Activated naive CD4-positive, alpha-beta T cell treated with anti-CD3 and anti-CD28 coated beads, Interleukin-2, amount 10 ng/mL, durations not matched to agents 7 days and 5 days (primary cell): ENCODE data around the gene TRMT6.

Experiments
- CTCF ChIA-PET: fragments of 350-600 bp; sonication (Branson Sonifier 250); formaldehyde crosslinking; loops from one replicate; lab custom pipeline; 2021; ENCODE audit warnings: antibody characterized with exemption; lab: Charles Lee
- DNase-seq: peaks from one replicate; pipeline ENCODE4 v3.0.0-alpha.2; 2020
- H3K27ac Mint-ChIP-seq: one replicate; pipeline ENCODE4 v1.8.0; 2021; ENCODE audit warnings: mild to moderate bottlenecking, moderate library complexity, mixed read lengths
- H3K27me3 Mint-ChIP-seq: one replicate; pipeline ENCODE4 v1.8.0; 2021; ENCODE audit warnings: mild to moderate bottlenecking, mixed read lengths
- H3K36me3 Mint-ChIP-seq: one replicate; pipeline ENCODE4 v1.8.0; 2021; ENCODE audit warnings: mixed read lengths
- H3K4me1 Mint-ChIP-seq: one replicate; pipeline ENCODE4 v1.8.0; 2021; ENCODE audit warnings: mixed read lengths
- H3K4me3 Mint-ChIP-seq: one replicate; pipeline ENCODE4 v1.8.0; 2021; ENCODE audit warnings: mild to moderate bottlenecking, moderate library complexity, mixed read lengths
- H3K9me3 Mint-ChIP-seq: one replicate; pipeline ENCODE4 v1.8.0; 2021; ENCODE audit warnings: mixed read lengths

TRMT6 gene

DNA sequence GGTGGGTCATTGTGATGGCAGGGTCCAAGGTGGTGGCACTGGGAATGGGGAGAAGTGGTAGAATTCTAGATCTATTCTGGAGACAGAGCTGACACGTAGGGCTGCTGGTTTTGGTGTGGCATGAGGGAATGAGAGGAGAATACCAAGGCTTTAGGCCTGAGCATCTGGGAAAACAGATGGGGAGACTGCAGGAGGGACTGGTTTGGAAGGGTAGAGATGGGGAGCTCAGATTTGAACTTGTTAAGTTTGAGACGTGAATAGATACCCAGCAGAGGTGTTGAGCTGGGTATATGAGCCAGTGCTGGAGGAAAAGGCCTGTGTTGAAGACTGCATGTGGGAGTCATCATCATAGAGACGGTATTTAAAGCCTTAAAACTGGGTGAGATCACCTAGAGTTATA is 17.5 kb downstream of the TRMT6 start:
- Mint-ChIP-seq H3K4me1 (no peaks in the 10 kb centered on the region), H3K4me3 (no peak overlapping the region), H3K27ac (no peak overlapping the region), H3K36me3 (no peaks in the 10 kb centered on the region), H3K9me3 (no peaks in the 10 kb centered on the region), H3K27me3 (peaks cover 7% of the 10 kb centered on the region)
- CTCF ChIA-PET, result interaction anchor here (1.5 to 3.4 kb wide), 3 partner anchors 14 to 404 kb away, joined by 6 to 19 read pairs (median 9); no protein-coding TSS in a partner anchor
- DNase-seq, result no peak

DNA sequence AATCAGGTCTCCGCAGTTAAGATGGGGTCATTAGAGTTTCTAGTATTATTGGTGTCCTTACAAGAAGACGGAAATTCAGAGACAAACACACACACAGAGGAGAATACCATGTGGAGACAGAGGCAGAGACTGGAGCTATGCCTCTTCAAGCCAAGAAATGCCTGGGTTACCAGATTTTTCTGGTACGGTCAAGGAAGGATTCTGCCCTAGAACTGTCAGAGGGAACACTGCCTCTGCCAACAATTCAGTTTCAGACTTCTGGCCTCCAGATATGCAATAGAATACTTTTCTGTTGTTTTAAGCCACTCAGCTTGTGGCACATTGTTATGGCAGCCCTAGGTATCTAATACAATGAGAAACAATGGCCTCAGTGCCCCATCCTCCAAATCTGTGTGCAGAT is 18.9 kb downstream of the TRMT6 start:
- Mint-ChIP-seq H3K27ac (no peak overlapping the region), H3K36me3 (no peaks in the 10 kb centered on the region), H3K9me3 (no peaks in the 10 kb centered on the region), H3K4me3 (no peak overlapping the region), H3K4me1 (no peaks in the 10 kb centered on the region), H3K27me3 (peaks cover 7% of the 10 kb centered on the region)
- CTCF ChIA-PET, result interaction anchor here (0.7 to 3.4 kb wide), 3 partner anchors 143 to 402 kb away, joined by 3 to 19 read pairs (median 9); no protein-coding TSS in a partner anchor
- no peak for DNase-seq

GRCh38 chr20:5928836-5929715 is 21.3 kb downstream of the TRMT6 start:
- CTCF ChIA-PET, result interaction anchor here (0.7 to 1.6 kb wide), 2 partner anchors 10 to 140 kb away, joined by 3 to 4 read pairs; no protein-coding TSS in a partner anchor
- Mint-ChIP-seq H3K4me1 (no peaks in the 10 kb centered on the region), H3K36me3 (no peaks in the 10 kb centered on the region), H3K4me3 (no peak overlapping the region), H3K9me3 (no peaks in the 10 kb centered on the region), H3K27ac (no peak overlapping the region), H3K27me3 (peaks cover 13% of the 10 kb centered on the region)
- DNase-seq, result no peak

GRCh38 chr20:5927749-5928462 is 22.4 kb downstream of the TRMT6 start:
- Mint-ChIP-seq H3K4me1 (no peaks in the 10 kb centered on the region), H3K9me3 (no peaks in the 10 kb centered on the region), H3K27ac (no peak overlapping the region), H3K4me3 (no peak overlapping the region), H3K27me3 (peaks cover 24% of the 10 kb centered on the region), H3K36me3 (no peaks in the 10 kb centered on the region)
- CTCF ChIA-PET, result interaction anchor here (1.6 kb wide), 1 partner anchor 9 kb away, joined by 4 read pairs; no protein-coding TSS in a partner anchor
- DNase-seq, result no peak

DNA sequence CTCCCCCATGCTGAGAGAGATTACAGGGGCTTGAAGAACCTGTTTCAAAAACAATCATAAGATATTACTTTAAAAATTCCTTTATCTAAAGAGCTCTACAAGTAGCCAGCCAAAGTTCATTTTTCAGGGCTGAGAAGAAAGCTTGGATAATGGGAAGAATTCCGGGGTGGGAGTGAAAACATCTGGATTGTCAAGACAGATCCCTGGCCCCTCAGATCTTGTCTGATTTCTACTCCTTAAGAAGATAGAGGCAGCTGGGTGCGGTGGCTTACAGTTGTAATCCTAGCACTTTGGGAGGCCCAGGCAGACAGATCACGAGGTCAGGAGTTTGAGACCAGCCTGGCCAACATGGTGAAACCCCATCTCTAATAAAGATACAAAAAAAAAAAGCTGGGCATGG is 24.8 kb downstream of the TRMT6 start:
- no peak for DNase-seq
- Mint-ChIP-seq H3K4me3 (no peak overlapping the region), H3K27ac (no peak overlapping the region), H3K9me3 (no peaks in the 10 kb centered on the region), H3K36me3 (no peaks in the 10 kb centered on the region), H3K27me3 (peaks cover 31% of the 10 kb centered on the region), H3K4me1 (no peaks in the 10 kb centered on the region)
- CTCF ChIA-PET, result no interaction called here

- CTCF ChIA-PET, result no interaction called here
- Mint-ChIP-seq H3K4me1 (peaks cover 16% of the 10 kb centered on the region), H3K4me3 (no peak overlapping the region), H3K9me3 (no peaks in the 10 kb centered on the region), H3K36me3 (no peaks in the 10 kb centered on the region), H3K27ac (no peak overlapping the region), H3K27me3 (peaks cover 24% of the 10 kb centered on the region)
- no peak for DNase-seq
These were observed 26.8 kb downstream of the TRMT6 start for GRCh38 chr20:5923493-5923892.

DNA sequence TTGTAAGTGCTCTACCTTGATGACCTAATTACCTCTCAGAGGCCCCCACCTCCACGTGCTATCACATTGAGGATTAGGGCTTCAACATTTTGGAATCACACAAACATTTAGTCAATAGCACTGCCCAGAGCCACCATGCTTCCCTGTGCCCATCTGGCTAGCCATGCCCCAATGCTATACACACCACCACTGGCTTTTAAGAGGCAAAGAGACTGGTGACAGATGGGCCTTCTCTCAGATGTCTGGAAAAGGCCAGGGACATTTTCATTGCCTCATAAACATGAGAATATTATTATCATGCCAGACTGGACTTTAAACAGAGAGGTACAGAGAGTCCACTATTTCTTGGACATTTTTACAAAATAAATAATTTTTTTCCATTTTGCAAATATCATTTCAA is 29.8 kb downstream of the TRMT6 start:
- Mint-ChIP-seq H3K27ac (no peak overlapping the region), H3K9me3 (no peaks in the 10 kb centered on the region)
- CTCF ChIA-PET, result no interaction called here

DNA sequence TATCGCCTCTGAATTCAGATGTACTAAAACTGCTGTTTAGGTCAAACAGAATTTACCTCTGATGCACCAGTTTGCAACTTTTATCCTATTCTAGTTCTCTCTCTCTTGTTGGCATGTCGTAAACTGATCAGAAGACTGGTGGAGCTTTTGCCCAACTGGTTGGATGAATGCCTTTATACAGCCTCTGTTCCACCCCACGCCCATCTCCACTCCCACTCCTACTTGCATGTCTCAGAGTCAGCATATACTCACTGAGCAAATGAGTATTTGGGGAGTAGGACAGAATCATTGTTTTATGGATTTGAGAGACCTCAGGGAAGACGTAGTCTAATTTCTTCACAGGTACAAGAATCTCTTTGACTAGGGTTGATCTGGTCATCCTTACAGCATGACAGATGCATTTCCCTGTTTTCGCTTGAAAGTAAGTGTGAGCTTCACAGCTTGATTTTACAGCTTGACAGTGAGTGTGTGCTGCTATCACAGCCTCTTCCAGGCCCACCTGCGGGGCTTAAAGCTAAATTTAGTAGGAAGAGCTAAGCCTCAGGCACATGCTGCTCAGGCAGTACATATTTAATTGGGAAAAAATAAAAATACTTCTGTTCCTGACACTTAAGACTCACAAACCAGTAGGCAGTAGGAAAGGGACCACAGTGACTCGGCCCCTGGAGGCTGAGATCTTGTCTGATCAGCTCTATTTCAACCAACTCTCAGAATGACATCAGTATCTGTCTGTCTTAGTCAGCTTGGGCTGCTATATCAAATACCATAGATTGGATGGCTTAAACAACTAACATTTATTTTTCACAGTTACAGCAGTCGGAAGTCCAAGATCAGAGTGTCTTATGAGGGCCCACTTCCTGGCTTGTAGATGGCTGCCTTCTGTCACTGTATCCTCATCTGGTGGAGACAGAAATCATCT is 30.4 kb downstream of the TRMT6 start:
- Mint-ChIP-seq H3K27ac (no peak overlapping the region), H3K4me1 (peaks cover 16% of the 10 kb centered on the region), H3K36me3 (no peaks in the 10 kb centered on the region), H3K9me3 (no peaks in the 10 kb centered on the region), H3K27me3 (peaks cover 25% of the 10 kb centered on the region), H3K4me3 (no peak overlapping the region)
- CTCF ChIA-PET, result interaction anchor here (0.5 to 1.6 kb wide), 3 partner anchors 9 to 172 kb away, joined by 3 to 6 read pairs (median 4); no protein-coding TSS in a partner anchor
- DNase-seq, result no peak

More for the DNA sequence above, 29.8 kb downstream of the TRMT6 start:
- Mint-ChIP-seq H3K36me3 (no peaks in the 10 kb centered on the region), H3K4me1 (peaks cover 16% of the 10 kb centered on the region), H3K27me3 (peaks cover 25% of the 10 kb centered on the region), H3K4me3 (no peak overlapping the region)
- DNase-seq, result no peak

GRCh38 chr20:5918856-5919625 is 31.3 kb downstream of the TRMT6 start:
- Mint-ChIP-seq H3K27ac (peak overlapping the region; percentile 16), H3K4me3 (no peak overlapping the region), H3K9me3 (no peaks in the 10 kb centered on the region), H3K4me1 (peaks cover 16% of the 10 kb centered on the region), H3K27me3 (peaks cover 22% of the 10 kb centered on the region), H3K36me3 (no peaks in the 10 kb centered on the region)
- CTCF ChIA-PET, result interaction anchor here (1.2 to 1.6 kb wide), 3 partner anchors 9 to 391 kb away, joined by 3 to 6 read pairs (median 4); no protein-coding TSS in a partner anchor
- DNase-seq, result peak; percentile 26

DNA sequence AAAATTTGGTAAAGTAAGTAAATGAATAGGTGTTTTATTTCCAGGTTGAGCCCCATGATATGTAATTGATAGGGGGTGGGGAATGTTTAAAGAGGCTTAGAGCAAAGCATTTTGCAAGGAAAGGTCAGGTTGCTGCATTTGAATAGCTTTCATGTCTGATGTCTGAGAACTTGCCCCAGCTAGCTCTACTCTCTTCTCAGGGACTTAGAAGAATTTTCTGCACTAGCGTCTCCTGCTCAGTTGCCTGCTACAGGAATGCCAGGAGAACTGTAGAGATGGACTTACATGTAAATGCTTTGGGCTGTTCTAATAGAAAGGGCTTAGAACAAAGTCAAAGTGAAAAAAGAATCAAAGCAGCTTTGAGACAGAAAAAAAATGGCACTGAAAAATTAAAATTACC is 35.5 kb downstream of the TRMT6 start:
- Mint-ChIP-seq H3K4me3 (no peak overlapping the region), H3K9me3 (no peaks in the 10 kb centered on the region), H3K27ac (no peak overlapping the region), H3K36me3 (no peaks in the 10 kb centered on the region), H3K4me1 (peaks cover 23% of the 10 kb centered on the region), H3K27me3 (peaks cover 38% of the 10 kb centered on the region)
- CTCF ChIA-PET, result no interaction called here
- no peak for DNase-seq

DNA sequence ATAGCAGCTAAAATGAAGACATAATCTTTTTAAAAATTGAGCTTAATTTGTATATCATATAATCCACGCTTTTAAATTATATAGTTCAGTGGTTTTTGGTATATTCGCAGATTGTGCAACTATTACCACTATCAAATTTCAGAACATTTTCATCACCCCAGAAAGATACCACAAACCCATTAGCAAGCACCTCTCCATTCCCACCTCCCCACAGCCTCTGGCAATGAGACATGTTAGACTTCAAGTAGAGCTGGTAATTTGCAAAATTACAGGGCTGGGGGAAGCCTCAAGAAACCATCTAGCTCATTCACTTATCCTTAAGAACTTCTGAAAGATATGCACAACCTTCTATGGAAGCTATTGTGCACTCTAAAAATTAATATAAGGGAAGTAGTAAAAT is 37.2 kb downstream of the TRMT6 start:
- CTCF ChIA-PET, result no interaction called here
- Mint-ChIP-seq H3K27me3 (peaks cover 52% of the 10 kb centered on the region), H3K9me3 (no peaks in the 10 kb centered on the region), H3K4me3 (no peak overlapping the region), H3K4me1 (peaks cover 12% of the 10 kb centered on the region), H3K27ac (no peak overlapping the region), H3K36me3 (no peaks in the 10 kb centered on the region)
- DNase-seq, result no peak

DNA sequence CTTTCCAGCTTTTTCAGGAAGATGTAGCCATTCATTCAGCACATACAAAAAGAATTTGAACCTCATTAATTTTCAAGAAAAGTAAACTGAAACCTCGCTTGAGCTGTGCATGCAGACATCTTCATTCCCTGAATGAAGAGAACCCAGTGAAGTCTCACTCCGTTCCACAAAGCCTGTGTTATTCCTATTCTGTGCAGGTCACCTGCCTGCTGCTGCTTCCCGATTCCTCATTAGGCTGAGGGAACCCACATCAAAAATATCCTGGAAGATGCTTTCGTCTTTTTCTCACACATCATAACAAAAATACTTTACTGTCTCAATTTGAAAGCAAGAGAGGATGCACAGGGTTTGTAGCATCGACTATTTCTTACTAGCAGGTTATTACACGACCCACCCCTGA is 40.1 kb downstream of the TRMT6 start:
- H3K27ac Mint-ChIP-seq, result no peak overlapping the region
- H3K4me3 Mint-ChIP-seq, result no peak overlapping the region
- peaks cover 12% of the 10 kb centered on the region for H3K4me1 Mint-ChIP-seq
- CTCF ChIA-PET, result no interaction called here
- no peaks in the 10 kb centered on the region for H3K9me3 Mint-ChIP-seq
- H3K27me3 Mint-ChIP-seq, result peaks cover 52% of the 10 kb centered on the region
- no peak for DNase-seq
- H3K36me3 Mint-ChIP-seq, result no peaks in the 10 kb centered on the region

GRCh38 chr20:5908981-5909380 is 41.4 kb downstream of the TRMT6 start:
- H3K4me3 Mint-ChIP-seq, result no peak overlapping the region
- peaks cover 57% of the 10 kb centered on the region for H3K27me3 Mint-ChIP-seq
- H3K27ac Mint-ChIP-seq, result no peak overlapping the region
- CTCF ChIA-PET, result no interaction called here
- no peak for DNase-seq
- no peaks in the 10 kb centered on the region for H3K36me3 Mint-ChIP-seq
- peaks cover 12% of the 10 kb centered on the region for H3K4me1 Mint-ChIP-seq
- no peaks in the 10 kb centered on the region for H3K9me3 Mint-ChIP-seq
